K562 (cell line): Measurements from ENCODE around the gene PSMD8. TPM values are rescaled to one million over a fixed set of nuclear protein-coding genes. Genes with fewer than 3 reads are reported as not detected.

ENCODE experiments used
- CBFB ChIP-seq: sonication (generic); formaldehyde crosslinking; IDR thresholded peaks from 2 replicates; pipeline ENCODE4 v1.4.0; 2020; ENCODE audit warnings: mild to moderate bottlenecking, missing genetic modification reagents
- CHD7 ChIP-seq: fragments of 200-600 bp; sonication (generic); IDR thresholded peaks from one replicate; pipeline ENCODE4 v1.6.1; 2012; ENCODE audit warnings: mild to moderate bottlenecking, low read depth, low read length, inconsistent platforms
- EZH2 ChIP-seq: IDR thresholded peaks from 2 replicates; pipeline ENCODE4 v1.6.1; 2012; ENCODE audit warnings: low read depth, mild to moderate bottlenecking, inconsistent platforms, low read length, borderline replicate concordance
- PPARD ChIP-seq: fragments of 250-450 bp; sonication (Bioruptor Pico); IDR thresholded peaks from 2 replicates; pipeline ENCODE4 v1.8.0; 2022; ENCODE audit warnings: inconsistent platforms, mild to moderate bottlenecking, moderate library complexity
- ZNF407 ChIP-seq: fragments of 450-650 bp; IDR thresholded peaks from 2 replicates; pipeline ENCODE4 v1.6.1; 2016; ENCODE audit warnings: low read depth
- polyA plus RNA-seq, 8 experiments: library from polyadenylated mRNA; depleted of rRNA in 4 of 8; stranded (reverse) in 5 of 8; unstranded in 3 of 8; fragments of >200 nt; fragmentation: Nextera tagmentation in 2 of 8; fragmentation: Illumina TruSeq in 1 of 8; extraction: Ambion mirVana in 2 of 8; extraction: Trizol in 1 of 8; gene quantifications; 2 replicates each; pipeline versions ENCODE4 v1.2.1 to v1.2.3, GENCODE V29; 2011 to 2014; ENCODE audit warnings: inconsistent platforms in 1 of 8, missing spikeins in 1 of 8
- total RNA-seq, 7 experiments: library from RNA; depleted of rRNA in 6 of 7; stranded (reverse); fragments of >200 nt in 6 of 7; fragmentation: Illumina TruSeq in 2 of 7; extraction: Trizol in 2 of 7; gene quantifications; 2 replicates each; pipeline versions ENCODE4 v1.2.1 to v1.2.3, GENCODE V29; 2011 to 2021; ENCODE audit warnings: low replicate concordance in 1 of 7

The PSMD8 gene
- total and polyA plus RNA-seq, 9 of the 15 experiments (the other 6 are each of a cell fraction or from before 2014, with no cell fraction given), result 130 to 583 (median 315) TPM

GRCh38 chr19:38336638-38337359 is 37.6 kb upstream of the PSMD8 start (continued):
- TF ChIP-seq CHD7, result no peak
- no peak for TF ChIP-seq PPARD
- TF ChIP-seq ZNF407, result 0 out of 2 replicates have a peak, but pooled peaks have one; percentile 50
- TF ChIP-seq EZH2, result no peak
- TF ChIP-seq CBFB, result no peak
